NCI-H2107 (cell line): ENCODE results near the gene JTB.
"Not testable (repeated sequence)": the region's sequence is repeated elsewhere in the genome, so short reads cannot be mapped to it uniquely, and the experiment has no call there.

Experiments
- DNase-seq: peaks from one replicate; lab custom pipeline; 2025; lab: John Stamatoyannopoulos, UW

Gene JTB

DNA sequence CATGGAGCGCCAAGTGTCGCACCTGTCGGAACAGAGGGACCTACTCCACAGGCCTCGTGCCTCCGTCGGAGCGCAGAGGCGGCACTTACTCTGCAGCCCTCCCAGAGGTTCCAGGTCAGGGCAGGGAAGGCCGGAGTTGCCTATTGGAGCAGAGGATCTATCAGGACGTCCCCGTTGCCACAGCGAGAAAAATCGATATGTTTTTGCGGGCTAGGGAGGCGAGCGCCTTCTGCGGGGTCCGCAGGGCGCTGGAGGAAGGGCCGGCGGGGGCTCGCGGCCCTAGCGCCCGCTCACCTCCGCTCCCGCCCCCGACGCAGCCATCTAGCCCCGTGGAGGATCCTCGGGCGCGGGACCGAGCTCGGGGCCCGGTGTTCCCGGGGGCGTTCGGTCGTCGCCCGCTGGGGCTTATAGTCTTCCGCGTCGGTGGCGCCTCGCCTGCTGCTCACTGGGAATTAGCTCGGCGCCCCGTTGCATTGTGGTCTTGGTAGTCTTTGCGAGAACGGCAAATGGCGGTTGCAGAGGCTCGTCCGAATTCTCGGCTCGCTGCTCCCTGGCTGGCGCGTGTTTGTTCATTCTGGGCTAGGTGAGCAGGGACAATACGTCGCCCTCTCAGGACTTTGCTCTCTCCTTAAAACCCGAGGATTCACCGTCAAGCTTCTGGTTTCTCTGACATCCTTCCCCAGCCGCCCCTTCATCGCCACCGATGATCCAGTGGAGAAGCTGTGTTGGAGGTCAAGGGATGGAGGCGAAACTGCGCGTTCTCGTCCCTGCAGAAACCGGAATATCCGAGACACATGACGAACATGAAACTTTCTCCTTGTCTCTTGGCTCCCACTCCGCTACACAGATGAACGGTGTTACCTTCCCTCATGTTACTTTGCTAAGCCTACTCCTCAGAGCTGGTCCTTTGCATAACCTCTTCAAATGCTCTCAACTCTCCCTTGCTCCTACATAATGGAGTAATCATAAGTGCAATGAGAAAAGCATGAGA lies at the start of gene JTB:
JTB (minus strand) TSS at position 425 of the 991 bp plus-strand sequence; CDS start at position 3, 422 bp downstream.
- peak; percentile 96 for DNase-seq

DNA sequence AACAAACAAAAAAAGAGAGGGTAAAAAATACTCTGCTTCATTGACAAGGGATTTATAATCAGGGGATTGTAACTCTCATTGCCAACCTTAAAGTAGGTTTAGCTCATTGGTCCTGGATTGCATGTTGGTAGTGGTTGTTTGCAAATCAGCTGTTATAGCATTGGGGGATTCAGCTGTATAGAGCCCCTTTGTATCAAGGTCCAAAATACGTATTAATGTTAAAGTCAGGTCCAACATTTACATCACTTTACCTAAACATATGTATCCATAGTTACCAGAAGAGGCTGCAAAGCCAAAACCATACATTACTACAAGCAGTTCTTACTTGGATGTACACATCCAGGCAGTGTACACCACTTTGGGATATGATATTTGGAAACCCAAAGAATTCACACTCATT lies 42.5 kb upstream of the JTB start:
- no peak for DNase-seq

DNA sequence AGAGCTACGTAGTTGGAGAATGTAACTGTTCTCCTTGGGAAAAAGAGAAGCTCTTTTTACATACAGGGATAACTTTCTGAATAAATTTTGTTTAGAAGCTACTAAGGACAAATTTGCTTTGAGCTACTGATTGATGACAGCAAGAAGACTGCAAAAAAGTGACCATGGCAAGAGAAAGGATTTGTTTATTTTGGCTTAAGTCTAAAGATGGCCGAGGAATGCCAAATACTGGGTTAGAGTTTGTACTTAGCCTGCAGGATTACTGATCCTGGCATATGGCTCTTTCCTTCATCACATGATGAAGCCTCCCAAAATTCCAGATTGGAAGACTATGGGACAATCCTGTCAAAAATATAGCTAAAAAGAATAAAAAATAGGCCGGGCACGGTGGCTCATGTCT lies 41.8 kb upstream of the JTB start:
- DNase-seq: no peak

DNA sequence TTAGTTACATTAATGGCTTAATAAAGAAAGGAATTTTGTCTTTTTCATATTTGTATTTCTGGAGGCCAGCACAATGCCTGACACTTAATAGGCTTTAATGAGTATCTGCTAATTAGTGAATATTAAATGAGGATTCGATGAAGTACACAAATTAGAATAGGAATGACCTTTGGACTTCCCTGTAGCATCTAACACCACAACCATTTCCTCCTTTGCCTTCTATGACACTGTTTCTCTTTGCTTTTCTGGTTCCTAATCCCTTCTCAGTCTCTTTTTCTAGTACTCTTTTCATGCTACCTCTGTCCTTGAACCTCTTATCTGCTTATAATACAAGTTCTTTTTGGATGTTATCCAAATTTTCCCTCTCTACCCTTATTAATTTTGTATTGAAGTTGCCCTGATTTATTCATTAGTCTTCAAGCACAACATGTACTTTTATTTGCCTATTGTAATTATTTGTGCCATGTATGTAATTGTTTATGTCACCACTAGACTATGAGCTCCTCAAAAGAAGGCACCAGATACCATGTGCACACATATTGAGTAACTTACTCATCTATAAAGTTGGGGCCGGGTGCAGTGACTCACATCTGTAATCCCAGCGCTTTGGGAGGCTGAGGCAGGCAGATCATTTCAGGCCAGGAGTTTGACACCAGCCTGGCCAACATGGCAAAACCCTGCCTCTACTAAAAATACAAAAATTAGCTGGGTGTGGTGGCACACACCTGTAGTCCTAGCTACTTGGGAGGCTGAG lies 36.9 kb upstream of the JTB start:
- no peak for DNase-seq

DNA sequence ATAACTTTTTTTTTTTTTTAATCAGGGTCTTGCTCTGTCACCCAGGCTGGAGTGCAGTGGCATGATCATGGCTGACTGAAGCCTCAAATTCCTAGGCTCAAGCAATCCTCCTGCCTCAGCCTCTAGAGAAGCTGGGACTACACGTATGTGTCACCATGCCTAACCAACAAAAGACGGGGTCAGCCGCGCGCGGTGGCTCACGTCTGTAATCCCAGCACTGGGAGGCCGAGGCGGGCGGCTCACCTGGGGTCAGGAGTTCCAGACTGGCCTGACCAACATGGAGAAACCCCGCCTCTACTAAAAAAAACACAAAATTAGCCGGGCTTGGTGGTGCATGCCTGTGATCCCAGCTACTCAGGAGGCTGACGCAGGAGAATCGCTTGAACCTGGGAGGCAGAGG lies 35.1 kb upstream of the JTB start:
- not testable (repeated sequence) for DNase-seq

DNA sequence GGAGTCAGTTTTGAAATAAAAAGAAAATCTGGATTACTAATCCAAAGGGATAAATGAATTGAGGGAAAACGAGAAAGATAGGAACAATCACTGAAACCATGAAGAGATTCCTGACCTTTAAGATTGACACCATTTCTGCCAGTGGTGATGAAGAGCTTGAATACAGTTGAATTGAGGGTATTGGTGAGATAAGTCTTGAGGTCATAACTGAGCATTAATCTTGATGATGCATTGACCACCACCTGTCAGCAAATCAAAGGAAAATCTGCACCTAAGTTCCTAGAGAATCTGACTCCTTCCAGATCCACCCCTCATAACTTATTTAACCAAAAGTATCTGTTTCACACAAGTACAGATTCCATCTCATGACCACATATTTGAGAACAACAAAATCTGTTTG lies 34.7 kb upstream of the JTB start:
- no peak for DNase-seq

DNA sequence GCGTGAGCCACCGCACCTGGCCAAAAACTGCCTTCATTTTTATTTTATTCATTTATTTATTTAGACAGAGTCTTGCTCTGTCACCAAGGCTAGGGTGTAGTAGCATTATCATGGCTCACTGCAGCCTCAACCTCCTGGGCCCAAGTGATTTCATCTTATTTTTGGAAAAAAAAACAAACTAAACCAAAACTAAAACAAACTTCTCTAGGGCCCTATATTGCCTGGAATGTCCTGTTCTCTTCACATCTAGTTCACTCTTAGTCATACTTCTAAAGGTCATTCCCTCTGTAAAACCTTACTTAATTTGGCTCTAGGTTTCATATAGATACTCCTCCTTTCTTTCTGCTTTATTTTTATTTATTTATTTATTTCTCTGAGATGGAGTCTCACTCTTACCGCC lies 28.7 kb upstream of the JTB start:
- DNase-seq: no peak

DNA sequence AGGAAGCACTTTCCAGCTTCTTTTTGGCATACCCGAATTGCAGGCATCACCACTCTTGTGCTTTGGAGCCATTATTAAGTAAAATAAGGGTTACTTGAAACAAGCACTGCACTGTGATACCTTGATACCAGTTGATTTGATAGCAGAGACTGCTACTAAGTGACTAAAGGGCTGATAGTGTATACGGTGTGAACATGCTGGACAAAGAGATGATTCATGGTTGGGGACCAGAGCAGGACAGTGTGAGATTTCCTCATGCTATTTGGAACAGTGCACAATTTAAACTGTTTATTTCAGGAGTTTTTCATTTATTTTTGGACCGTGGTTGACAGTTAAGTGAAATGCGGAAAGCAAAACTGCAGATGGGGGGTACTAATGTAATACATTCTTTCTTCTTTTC lies 22.9 kb upstream of the JTB start:
- DNase-seq: no peak

DNA sequence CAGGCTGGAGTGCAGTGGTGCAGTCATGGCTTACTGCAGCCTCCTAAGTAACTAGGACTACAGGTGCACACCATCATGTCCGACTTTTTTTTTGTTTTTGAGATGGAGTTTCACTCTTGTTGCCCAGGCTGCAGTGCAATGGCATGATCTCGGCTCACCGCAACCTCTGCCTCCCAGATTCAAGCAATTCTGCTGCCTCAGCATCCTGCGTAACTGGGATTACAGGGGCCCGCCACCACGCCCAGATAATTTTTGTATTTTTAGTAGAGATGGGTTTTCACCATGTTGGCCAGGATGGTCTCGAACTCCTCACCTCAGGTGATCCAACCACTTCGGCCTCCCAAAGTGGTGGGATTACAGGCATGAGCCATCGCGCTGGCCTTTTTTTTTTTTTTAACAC lies 19.4 kb upstream of the JTB start:
- not testable (repeated sequence) for DNase-seq

DNA sequence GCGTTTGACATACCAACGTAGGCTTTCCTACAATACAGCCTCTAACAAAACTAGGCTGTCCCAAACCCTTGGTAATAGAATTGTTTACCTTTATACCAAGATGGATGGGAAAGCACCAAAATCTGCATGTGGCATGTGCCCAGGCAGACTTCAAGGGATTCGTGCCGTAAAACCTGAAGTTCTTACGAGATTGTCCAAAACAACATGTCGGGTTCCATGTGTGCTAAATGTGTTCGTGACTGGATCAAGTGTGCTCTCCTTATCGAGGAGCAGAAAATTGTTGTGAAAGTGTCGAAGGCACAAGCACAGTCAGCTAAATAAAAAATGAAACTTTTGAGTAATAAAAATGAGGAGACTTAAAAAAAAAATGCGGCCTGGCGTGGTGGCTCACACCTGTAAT lies 18.2 kb upstream of the JTB start:
- no peak for DNase-seq

DNA sequence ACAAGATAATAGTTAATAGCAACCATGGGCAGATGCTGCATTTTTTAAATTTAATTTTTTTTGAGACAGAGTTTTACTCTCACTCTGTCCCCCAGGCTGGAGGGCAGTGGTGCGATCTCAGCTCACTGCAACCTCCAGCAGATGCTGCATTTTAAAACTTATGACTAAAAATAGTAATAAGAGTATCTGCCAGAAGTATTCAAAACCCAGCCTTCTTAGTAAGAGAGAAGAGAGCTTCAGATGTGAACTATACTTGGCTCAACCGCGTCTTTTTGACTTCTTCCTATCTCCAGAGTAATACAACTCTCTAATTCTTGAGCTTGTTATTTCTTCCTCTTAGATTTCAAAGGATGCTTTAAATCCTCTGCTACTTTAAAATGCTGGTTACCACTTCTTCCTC lies 17.7 kb upstream of the JTB start:
- no peak for DNase-seq

DNA sequence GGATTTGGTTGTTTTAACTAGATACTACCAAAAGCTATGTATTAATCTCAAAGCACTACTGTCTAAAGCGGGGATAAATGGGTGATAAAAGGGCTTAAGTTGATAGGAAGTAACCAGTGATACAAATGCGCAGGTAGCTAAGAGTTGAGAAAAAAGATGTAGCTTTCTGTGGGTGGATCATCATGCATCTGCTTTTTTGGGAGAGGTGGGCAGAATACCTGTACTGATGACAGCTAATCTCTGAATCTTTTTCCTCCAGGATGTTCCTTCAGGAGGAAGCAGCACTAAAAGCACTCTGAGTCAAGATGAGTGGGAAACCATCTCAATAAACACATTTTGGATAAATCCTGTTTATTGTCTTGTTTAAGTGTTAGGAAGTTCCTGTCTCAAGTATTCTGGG lies 14.3 kb upstream of the JTB start:
- DNase-seq: no peak

DNA sequence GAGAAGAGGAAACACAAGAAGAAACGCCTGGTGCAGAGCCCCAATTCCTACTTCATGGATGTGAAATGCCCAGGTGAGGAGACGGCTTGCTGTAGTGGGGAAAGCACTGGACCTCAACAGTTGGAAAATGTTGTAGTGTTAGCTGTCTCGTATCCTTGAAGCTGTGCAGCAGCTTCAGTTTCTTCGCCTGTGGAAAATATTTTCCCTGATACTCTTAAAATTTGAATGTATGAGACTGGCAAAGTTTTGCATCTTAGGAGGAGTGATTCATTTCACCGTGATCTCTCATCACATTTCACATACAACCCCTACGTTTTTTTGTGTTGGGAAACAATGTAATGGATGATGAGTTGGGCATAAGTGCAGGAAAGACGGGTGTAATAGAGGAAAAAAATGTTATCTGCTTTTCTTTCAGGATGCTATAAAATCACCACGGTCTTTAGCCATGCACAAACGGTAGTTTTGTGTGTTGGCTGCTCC lies 13.7 kb upstream of the JTB start:
- no peak for DNase-seq

DNA sequence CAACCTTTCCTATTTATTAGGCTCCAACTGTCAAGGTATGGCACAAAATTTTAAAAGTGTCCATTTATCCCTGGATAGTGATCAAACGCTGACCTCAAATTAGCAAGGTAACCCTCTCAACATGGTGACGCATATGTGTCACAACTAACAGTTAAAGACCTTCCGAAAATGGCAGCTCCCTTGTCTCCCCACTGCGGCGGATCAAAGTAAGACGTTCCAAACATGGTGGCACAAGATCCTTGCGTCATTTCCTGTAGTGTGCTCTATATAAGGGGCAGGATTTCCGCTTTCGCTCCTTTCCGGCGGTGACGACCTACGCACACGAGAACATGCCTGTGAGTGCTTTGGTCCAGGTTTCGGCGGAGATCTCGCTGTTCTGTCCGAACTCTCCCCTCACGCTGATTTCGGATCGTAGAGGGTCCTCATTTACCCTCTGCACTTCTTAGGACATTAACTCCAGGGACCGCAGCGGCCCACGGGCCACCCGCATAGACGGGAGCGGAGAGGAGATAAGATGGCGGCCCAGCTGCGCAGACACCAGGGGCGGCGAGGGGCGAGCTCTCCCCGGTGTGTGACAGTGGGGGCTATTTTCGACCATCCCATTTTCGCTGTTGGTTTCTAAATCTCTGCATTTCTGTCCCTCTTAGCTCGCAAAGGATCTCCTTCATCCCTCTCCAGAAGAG lies 13.1 kb upstream of the JTB start, which contains the start of gene RPS27:
RPS27 (plus strand) TSS at position 295 of the 683 bp plus-strand sequence; CDS start at position 330, 35 bp downstream.
- DNase-seq: peak; percentile 98

DNA sequence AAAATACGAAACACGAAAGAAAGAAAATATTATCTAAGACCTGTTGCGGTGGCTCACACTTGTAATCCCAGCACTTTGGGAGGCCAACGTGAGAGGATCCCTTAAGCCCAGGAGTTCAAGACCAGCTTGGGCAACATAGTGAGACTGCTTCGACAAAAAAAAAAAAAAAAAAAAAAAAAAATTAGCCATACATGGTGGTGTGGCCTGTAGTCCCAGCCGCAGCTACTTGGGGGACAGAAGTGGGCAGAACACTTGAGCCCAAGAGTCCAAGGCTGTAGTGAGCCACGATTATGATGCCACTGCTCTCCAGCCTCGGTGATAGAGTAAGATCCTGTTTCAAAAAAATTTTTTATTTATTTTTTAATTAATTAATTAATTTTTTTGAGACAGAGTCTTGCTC lies 10.1 kb upstream of the JTB start:
- DNase-seq: no peak

DNA sequence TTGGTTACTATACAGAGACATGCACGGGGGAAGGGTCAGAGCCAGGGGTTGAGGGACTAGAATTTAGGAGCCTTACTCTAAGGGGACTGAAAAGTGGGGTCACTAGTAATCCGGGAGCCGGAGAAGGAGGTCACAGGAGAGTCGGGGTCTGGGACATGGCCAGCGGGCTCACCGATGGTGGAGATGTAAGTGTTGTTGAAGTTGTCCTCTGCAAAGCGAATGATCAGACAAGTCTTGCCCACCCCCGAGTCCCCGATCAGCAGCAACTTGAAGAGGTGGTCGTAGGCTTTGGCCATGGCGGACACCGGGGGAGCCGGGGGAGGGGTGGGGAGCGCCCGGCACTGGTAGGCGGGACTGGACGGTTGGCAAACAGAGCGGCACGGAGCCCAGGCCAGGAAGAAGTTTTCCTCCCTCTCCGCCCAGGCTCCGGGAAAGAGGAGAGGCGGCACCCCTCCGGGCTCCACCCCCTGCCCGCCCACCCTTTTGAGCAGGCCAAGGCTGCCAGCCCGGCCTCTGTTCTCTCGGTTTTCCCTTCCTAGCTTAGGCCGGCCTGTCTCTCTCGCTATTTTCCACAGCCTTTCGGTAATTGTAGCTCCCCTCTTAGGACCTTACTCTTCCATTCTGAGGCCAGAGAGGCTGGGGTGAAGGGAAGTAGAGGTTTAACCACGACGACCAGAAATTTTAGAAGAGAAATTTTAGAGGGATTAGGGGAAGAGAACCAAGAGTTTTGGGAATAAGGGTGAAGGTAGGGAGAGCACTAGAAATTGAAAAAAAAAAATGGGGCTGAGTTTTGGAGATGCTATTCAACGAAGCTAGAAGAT lies 8.7 kb upstream of the JTB start, which contains the start of gene RAB13:
RAB13 (minus strand) TSS at position 399 of the 821 bp plus-strand sequence; CDS start at position 296, 103 bp downstream.
- DNase-seq: no peak

DNA sequence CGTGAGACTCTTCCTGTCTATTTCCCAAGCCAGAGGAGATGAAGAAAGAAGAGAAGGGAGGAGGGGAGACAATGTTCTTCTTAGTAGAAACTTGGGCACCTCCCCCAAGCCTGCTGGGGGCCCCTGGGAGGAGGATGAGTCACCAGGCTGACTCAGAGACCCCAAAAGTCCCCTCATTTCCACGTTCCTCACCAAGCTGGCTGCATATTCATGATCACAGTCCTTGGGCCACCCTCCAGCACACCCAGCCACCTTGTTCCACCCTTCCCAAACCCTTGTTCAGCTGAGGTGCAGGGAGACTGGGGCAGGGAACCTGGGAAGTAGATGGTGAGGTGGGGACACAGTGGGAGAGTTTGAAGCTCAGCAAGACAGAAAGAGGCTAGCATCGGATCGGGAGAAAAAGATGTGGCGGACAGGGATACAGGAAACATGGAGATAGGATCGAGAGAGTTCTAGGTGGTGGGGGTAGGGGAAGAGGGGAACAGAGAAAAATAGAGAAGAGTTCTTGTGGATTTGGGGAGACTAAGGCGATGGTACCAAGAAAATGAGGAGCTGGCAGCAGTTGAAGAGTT lies 8.0 kb upstream of the JTB start:
- DNase-seq: no peak

DNA sequence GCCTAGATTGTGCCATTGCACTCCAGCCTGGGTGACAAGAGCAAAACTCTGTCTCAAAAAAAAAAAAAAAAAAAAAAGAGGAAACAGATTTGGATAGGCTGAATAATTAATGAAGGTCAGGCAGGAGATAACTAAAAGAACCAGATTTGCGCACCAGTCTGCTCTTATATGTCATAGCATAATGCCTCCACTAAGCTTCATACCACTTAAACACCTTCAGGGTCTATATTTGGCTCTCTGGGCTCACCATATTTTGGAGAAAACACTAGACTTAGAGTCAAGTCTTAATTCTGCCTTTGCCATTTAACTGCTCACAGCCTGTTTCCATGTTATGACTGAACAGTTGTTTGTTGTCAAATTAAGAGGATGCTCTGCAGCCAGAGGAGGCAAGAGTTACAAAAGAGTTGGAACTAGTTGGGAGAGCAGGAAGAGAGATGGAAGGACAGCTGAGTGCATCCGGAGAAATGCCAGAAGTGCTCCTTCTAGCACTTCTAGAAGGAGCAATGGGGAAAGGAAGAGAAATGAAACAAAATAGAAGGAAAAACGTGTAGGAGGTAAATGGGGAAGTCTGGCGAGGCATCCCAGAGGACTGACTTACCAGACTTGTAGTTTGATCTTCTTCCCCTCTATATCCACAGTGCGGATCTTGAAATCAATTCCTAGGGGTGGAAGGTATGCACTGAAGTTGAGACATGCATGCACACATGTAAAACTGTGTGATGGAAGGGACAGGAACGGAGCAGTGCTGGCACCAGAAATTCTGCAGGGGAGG lies 6.8 kb upstream of the JTB start:
- DNase-seq: no peak

DNA sequence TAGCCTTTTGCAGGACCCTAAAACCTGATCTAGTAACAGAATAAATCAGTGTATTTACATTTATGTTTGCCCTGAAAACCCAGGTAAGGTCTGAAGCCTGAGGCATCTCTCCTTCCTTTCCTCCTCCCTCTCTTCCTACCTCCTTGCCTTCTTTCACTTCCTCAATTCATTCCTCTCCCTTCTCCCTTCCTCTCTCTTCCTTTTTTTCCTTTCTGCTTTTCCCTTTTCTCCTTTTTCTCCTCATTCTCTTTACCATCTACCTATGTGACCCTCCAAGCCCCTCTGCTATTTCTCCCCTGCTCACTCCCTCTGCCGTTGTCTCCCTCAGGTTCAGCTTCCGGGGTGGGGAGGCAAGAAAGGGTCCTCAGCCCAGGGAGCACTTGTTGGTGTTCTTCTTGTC lies 4.3 kb upstream of the JTB start:
- not testable (repeated sequence) for DNase-seq

DNA sequence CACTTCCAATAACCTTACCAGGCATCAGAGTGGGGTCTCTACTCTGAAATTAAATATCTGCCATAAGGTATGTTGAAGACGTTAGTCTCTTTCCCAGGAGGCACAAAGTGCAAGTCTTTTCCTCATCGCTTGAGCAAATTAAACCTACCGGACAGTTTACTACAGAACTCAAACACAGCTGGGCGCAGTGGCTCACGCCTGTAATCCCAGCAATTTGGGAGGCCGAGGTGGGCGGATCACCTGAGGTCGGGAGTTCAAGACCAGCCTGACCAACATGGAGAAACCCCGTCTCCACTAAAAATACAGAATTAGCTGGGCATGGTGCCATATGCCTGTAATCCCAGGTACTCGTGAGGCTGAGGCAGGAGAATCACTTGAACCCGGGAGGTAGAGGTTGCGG lies 1.6 kb upstream of the JTB start:
- DNase-seq: not testable (repeated sequence)
